NCI-H1092 treated with DMSO at 0.1 percent for 48 hours (cell line): Measurements from ENCODE around the gene ETFRF1.

Experiments
- DNase-seq: peaks from one replicate; lab custom pipeline; 2025; lab: John Stamatoyannopoulos, UW

Gene ETFRF1, protein sequence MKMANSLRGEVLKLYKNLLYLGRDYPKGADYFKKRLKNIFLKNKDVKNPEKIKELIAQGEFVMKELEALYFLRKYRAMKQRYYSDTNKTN

DNA sequence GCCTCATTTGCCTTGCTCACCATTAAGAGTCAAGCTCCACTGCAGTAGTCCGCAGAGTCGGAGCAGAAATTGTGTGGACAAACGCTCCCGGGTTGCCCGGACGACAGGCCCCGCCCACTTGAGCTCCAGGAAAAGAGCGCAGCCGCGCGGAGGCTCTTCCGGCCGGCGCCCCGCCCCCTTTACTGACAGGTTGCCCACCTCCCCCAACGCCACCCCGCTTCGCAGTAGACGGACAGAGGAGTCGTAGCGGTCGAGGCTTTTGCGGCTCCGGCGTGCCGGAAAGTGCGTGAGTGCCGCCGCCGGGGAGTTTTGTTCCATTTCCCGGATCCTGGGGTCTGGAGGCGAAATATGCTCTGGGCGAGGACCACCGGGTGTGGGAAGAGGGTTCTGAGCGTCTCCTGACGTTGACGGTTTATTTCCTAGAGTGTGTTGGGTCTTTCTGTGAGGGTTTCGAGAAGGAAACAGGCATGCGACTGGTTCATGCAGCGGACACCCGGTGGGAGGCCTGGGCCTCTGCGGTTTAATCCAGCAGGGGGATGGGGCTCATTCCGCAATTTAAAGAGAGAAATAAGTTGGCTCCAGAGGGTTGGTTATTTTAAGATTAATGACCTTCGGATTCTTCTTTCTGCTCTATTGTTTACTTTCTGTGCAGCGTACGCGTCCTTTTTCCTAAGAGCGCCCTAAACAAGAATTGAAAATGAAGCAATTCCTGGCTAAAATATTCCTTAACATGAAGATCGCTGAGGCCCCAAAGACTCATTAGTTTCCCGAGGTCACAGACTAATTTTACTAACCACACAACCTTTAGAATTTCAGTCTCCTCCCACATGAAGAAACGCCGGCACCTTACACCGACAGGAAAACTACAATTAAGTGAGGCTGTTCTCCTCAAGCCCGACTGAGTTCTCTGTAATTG is at the start of gene ETFRF1, which contains the start of gene DNAI7:
TSS of gene ETFRF1 (plus strand) at position 182 of the 916 bp plus-strand sequence. CDS start 8,720 bp downstream, outside the sequence.
TSS of gene DNAI7 (minus strand) at position 105 of the 916 bp plus-strand sequence. CDS start at position 23, 82 bp downstream.
- DNase-seq: peak; percentile 94

GRCh38 chr12:25146686-25147085 is 48.4 kb upstream of the ETFRF1 start:
- DNase-seq: no peak

DNA sequence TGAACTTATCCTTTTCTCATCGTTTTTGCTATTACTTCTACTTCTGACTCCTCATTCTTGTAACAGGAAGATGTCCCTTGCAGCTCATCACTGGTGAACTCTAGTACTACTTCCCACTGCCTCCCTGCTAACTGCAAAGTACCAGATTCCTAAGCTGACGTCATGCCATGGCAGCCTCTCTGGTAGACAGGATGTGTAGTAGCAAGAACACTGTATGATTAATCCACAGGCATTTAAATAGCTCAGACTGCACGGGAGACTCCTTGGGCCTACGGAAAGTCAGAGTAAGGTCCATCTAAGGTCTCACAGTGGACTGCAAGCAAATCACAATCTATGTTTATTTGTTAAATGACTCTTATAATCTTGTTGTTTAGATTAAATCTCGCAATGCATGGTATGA is 43.6 kb upstream of the ETFRF1 start:
- DNase-seq: no peak

DNA sequence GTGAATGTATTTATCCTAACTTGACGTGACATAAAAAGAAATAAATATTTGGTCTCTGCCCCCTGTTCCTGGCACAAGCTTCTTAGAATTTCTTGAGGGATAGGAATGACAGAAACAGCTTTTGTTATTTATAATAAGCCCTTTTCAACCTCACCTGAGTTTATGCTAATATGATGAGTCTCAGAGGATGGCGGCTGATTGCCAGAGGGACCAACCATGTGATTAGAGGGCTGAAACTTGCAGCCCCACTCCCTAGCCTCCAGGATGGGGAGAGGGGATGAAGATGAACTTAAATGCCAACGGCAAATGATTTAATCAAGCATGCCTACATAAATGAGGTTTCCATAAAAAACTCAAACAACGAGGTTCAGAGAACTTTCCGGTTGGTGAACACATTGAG is 43.0 kb upstream of the ETFRF1 start:
- no peak for DNase-seq

- peak; percentile 0 for DNase-seq
Observed at GRCh38 chr12:25155022-25155576, 39.9 kb upstream of the ETFRF1 start.

DNA sequence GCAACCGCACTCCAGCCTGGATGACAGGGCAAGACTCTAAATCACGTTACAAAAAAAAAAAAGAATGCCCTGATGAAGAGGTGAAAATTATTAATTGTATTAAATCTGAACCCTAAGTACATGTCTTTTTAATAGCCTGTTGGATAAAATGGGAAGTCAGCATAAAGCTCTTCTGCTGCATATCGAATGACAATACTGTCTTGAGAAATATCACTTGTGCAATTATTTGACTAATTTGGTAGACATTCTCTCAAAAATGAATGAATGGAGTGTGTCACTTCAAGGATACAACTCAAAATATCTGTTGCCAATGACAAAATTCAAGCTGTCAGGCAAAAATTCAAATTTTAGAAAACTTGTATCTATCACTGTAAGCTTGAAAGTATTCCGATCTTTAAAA is 39.0 kb upstream of the ETFRF1 start:
- DNase-seq: no peak

GRCh38 chr12:25162866-25163265 is 32.2 kb upstream of the ETFRF1 start:
- no peak for DNase-seq

GRCh38 chr12:25182765-25183164 is 12.3 kb upstream of the ETFRF1 start:
- DNase-seq: no peak

- no peak for DNase-seq
Observed at GRCh38 chr12:25184132-25184531, 10.9 kb upstream of the ETFRF1 start.

- no peak for DNase-seq
Observed at GRCh38 chr12:25186038-25186787, 8.8 kb upstream of the ETFRF1 start.

GRCh38 chr12:25186788-25187402 is 8.1 kb upstream of the ETFRF1 start:
- no peak for DNase-seq

DNA sequence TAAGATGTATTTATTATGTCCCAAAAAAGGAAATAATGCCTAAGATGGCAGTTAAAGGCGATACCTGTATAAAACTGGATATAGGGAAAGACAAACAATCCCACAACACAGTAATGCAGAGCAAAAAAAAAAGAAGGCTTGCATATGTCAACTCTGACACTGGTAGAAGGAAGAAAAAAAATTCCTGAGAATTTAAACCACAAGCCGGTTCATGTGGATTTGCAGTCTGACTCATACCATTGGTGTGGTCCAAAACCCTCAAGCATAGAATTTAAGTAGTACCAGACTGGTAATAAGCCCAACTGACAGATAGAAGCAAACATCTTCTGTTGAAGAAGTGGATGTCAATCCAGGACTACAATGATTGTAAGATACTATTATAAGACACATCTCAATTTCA is 7.3 kb upstream of the ETFRF1 start:
- DNase-seq: no peak

- no peak for DNase-seq
Observed at GRCh38 chr12:25189656-25190055, 5.4 kb upstream of the ETFRF1 start.

DNA sequence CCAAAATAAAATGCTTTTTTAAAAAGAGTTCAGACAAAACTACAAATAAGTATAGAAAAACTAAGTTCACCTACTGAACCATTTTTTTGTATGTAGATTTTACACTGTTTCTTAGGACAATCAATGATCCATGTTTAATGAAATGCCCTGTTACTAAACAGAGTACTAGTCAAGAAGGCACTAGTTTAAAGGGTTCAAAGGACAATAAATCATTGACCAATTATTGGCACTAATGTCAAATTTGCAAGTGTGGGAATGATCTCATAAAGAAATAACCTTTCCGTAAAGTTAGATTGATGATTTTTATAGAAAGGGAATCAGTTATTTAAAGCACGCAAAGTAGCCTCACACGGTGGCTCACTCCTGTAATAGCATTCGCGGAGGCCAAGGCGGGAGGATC is 4.2 kb upstream of the ETFRF1 start:
- DNase-seq: no peak

DNA sequence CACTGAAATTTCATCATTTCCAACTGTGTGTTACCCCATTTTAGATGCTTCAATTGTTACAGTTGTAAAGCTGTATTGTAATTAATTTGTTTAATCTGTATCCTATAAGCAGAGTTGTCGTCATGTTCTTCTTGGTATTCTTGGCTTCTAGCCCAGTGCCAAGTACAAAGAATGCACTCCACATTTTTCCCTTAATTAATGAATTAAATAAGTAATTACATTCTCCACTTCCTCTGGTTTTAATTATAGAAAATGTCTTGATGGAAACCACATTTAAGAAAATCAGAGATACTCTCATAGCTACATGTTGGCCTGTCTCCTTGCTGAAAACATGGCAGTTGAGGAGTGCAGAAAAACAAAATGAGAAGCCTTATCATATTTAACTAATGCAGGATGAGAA is 823 bp upstream of the ETFRF1 start:
- no peak for DNase-seq

DNA sequence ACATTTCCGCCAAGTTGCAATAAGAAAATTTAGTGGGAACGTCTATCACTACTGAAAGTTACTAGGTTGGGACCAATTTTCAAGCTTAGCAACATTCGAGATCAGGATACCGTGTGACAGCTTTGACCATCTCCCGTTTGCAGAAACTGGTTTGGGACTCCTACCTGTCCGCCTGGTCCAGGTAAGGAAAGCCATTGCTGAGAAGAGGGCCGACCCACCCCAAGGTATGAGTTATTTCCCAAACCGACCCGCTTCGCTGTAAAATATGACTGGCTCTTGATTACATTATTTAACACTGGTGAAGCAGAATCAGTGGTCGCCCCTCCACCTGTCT is 348 bp upstream of the ETFRF1 start:
- peak; percentile 37 for DNase-seq

GRCh38 chr12:25197608-25198007 is 2.6 kb downstream of the ETFRF1 start:
- DNase-seq: no peak

DNA sequence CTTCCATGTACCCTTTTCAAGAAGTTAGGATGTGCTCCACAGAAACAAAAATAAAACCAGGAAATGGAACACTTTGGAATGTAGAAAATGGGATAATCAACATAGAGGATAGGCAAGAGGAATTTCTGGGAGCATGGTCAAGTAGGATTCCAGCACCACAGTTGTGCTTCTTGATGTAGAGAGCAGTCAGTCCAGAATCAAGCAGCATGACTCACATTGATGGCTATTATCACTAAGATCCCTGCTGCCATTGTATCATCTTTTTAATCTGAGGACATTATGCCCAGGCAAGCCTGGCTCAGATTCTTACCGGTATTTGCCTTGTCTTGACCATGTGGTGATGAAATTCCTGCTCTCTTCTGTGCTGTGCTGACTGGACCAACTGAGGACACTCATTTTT is 5.7 kb downstream of the ETFRF1 start:
- no peak for DNase-seq

- DNase-seq: no peak
Observed at GRCh38 chr12:25202137-25202536, 7.1 kb downstream of the ETFRF1 start.

- no peak for DNase-seq
Observed at GRCh38 chr12:25207411-25207810, 12.4 kb downstream of the ETFRF1 start.

DNA sequence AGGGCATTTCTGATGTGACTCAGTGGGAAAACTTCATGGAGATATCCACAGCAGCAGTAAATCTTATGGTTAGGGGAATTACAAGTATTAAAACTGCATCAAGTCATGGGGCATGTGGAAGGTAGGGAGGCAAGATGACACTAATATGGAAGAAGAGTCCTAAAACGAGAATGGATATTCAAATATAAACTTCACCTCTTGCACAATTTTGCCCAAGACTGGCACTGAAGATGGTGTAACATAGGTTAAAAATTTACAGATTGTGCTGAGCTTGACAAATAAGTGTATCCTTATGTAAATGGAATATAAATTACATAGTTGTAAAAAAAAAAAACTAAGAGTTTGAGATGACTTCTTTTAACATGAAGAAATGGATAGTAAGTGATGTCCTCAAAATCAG is 12.8 kb downstream of the ETFRF1 start:
- DNase-seq: no peak

DNA sequence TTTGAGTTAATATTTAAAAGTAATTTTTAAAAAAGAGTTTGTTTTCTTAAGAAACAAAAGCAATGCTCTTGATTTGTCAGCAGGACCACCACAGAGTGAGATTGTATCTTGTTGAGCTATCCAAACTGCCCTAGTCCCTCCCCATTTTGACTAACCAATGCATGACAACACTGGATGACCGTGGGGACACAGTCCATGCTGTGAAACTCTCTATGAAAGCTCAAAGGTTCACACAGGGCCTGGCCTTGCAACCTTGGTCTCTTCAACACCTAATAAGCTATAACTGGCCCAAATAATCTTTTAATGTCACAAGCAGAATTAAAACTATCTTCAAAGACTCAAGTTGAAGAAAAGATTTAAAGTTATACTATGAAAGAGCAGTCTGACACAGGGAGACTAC is 13.5 kb downstream of the ETFRF1 start:
- DNase-seq: no peak
